Measurements from ENCODE around the gene NCKAP5.

Gene NCKAP5

DNA sequence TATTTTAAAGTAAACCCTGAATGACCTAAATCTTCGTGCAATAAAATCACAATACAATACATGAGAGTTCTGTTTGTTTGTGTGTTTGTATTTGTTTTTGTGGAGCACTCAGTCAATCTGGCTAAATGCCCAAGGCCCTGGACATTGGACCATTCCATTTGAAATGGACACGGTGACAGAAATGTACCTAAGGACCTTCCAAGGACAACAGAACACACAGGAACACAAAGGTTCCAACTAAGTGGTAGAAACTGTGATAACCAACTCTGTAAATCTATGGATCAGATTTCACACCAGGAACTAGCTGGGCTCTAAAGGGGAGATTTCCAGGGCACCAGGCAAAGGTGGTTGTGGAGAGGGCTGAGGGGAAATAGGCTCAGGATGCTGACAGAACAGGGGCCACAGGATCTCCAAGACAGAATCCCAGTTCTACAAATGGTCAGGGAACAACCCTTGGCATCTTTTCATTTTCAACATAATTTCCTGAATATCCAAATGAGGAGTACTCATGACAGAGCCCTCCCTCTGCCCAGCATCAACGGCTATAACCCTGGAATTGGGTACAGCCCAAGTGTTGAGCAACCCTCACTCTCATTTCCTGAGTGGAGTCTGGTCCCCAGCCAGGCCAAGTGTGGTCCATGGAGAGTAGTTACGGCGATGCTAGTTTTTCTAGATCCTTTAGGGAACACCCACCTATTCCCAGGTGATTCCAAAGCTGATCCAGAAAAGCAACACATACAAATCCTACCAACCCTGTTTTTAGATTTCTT lies 78.4 kb downstream of the NCKAP5 start:
- TF ChIP-seq CTCF (IDR thresholded peaks at IDR 0.05; ENCODE audit: control insufficient read depth, insufficient read depth, low read depth, low read length, missing control alignments) = no peak
- no peak for DNase-seq (ENCODE audit: low read depth)
- no peak overlapping the region for H3K4me3 ChIP-seq (ENCODE audit: control insufficient read depth, low read depth, low read length)

GRCh38 chr2:133489146-133489545 lies 79.1 kb downstream of the NCKAP5 start:
- H3K4me3 ChIP-seq (ENCODE audit: control insufficient read depth, low read depth, low read length) = no peak overlapping the region
- TF ChIP-seq CTCF (IDR thresholded peaks at IDR 0.05; ENCODE audit: control insufficient read depth, insufficient read depth, low read depth, low read length, missing control alignments) = no peak
- no peak for DNase-seq (ENCODE audit: low read depth)

DNA sequence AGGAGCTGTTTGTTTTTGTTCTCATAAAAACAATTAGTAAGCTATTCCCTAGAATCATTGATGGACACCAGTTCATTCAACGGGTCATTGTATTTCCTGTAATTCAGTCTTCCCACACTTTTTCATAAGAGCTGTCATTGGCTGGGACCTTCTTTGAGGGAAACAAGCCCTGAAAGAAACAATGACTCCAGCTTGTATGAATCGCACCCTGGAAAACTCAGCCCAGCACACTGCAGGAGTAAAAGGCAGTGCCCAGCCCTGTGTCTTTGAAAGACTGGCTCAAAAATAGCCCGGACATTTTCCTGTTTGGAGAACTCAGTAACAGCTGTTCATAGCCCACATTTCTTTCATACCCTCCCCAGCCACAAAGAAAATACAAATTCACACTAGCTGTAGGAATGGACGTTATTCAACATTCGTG lies 81.5 kb downstream of the NCKAP5 start:
- no peak for TF ChIP-seq CTCF (IDR thresholded peaks at IDR 0.05; ENCODE audit: control insufficient read depth, insufficient read depth, low read depth, low read length, missing control alignments)
- H3K4me3 ChIP-seq (ENCODE audit: control insufficient read depth, low read depth, low read length) = no peak overlapping the region
- DNase-seq (ENCODE audit: low read depth) = no peak

DNA sequence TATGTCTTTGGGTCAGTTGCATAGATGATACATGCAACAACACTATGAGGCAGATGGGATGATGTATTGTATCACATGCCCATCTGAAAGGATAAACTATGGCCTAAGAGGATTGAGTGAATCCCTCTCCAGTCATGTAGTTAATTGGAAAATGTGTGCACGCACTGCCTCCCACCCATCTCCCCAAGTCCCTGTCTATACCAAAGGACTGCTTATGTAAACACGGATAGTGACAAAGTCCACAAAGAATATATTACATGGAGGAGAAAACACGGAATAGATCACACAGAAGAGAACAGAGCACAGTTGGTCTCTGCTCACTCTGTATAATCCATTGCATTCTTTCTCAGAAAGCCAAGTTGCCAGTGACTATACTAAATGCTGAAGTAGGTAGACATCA lies 82.4 kb downstream of the NCKAP5 start:
- no peak for DNase-seq (ENCODE audit: low read depth)
- TF ChIP-seq CTCF (IDR thresholded peaks at IDR 0.05; ENCODE audit: control insufficient read depth, insufficient read depth, low read depth, low read length, missing control alignments) = no peak
- H3K4me3 ChIP-seq (ENCODE audit: control insufficient read depth, low read depth, low read length) = no peak overlapping the region

DNA sequence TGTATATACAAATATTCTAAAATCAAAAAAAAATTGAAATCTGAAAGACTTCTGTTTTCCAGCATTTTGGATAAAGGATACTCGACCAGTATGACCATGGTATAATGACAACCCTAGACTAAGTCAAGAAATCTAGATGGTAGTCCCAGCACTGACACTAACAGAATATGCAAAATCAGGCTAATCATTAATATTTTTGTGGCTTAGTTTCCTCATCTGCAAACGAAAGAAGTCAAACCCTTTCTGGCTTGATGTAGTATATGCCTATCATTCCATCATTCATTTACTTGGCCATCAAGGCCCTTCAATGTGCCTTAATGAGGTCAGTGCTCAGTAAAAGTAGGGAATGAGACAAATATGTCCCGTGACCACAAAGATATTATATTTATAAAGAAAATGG lies 83.5 kb downstream of the NCKAP5 start:
- no peak for TF ChIP-seq CTCF (IDR thresholded peaks at IDR 0.05; ENCODE audit: control insufficient read depth, insufficient read depth, low read depth, low read length, missing control alignments)
- H3K4me3 ChIP-seq (ENCODE audit: control insufficient read depth, low read depth, low read length) = no peak overlapping the region
- DNase-seq (ENCODE audit: low read depth) = no peak

GRCh38 chr2:133484106-133484505 lies 84.2 kb downstream of the NCKAP5 start:
- peak; percentile 89 for DNase-seq (ENCODE audit: low read depth)
- TF ChIP-seq CTCF (IDR thresholded peaks at IDR 0.05; ENCODE audit: control insufficient read depth, insufficient read depth, low read depth, low read length, missing control alignments) = peak; percentile 47
- H3K4me3 ChIP-seq (ENCODE audit: control insufficient read depth, low read depth, low read length) = no peak overlapping the region
